Stomach (tissue), 9 donors: ENCODE measurements around the gene MRPL1. TPM values are rescaled to one million over a fixed set of nuclear protein-coding genes. Genes with fewer than 3 reads are reported as not detected.

Experiments
- DNase-seq, 2 donors: peaks; one replicate each; pipeline versions ENCODE4 v3.0.0 to v3.0.0-alpha.2; 2013 to 2019
- H3K27ac ChIP-seq, 5 donors: fragments of 200-600 bp in 4 of 5; sonication (generic) in 4 of 5; one replicate each; pipeline ENCODE4 v1.5.1; 2013 to 2019; ENCODE audit warnings: mild to moderate bottlenecking in 1 of 5, moderate library complexity in 1 of 5
- H3K27me3 ChIP-seq, 3 donors: fragments of 200-600 bp; sonication (generic); one replicate each; pipeline ENCODE4 v1.5.1; 2017 to 2019; ENCODE audit warnings: mixed run types in 1 of 3
- H3K36me3 ChIP-seq, 4 donors: fragments of 200-600 bp; sonication (generic); 1 replicate in 3 of 4; 2 replicates in 1 of 4; pipeline ENCODE4 v1.5.1; 2016 to 2019
- H3K4me1 ChIP-seq, 4 donors: fragments of 200-600 bp; sonication (generic); one replicate each; pipeline ENCODE4 v1.5.1; 2016 to 2019
- H3K4me3 ChIP-seq, 4 donors: fragments of 200-600 bp; sonication (generic) in 3 of 4; one replicate each; pipeline ENCODE4 v1.5.1; 2016 to 2019; ENCODE audit warnings: mild to moderate bottlenecking in 1 of 4
- H3K9me3 ChIP-seq, 4 donors: fragments of 200-600 bp; sonication (generic); one replicate each; pipeline ENCODE4 v1.5.1; 2016 to 2019
- CTCF ChIP-seq, 7 experiments: fragments of 450-650 bp in 4 of 7; fragments of 200-600 bp in 3 of 7; sonication (generic) in 3 of 7; IDR thresholded peaks; one replicate each; pipeline ENCODE4 v1.5.1; 2016 to 2019; ENCODE audit warnings: antibody characterized with exemption in 7 of 7, control low read depth in 2 of 7, mild to moderate bottlenecking in 1 of 7
- EP300 ChIP-seq: sonication (generic); formaldehyde crosslinking; IDR thresholded peaks from one replicate; pipeline ENCODE4 v1.6.1; 2017; ENCODE audit warnings: antibody characterized with exemption
- POLR2A ChIP-seq, 4 donors: fragments of 450-650 bp; IDR thresholded peaks; one replicate each; pipeline ENCODE4 v1.6.1; 2016; ENCODE audit warnings: antibody characterized with exemption in 4 of 4, control low read depth in 2 of 4, mild to moderate bottlenecking in 1 of 4, moderate library complexity in 1 of 4
- POLR2AphosphoS5 ChIP-seq, 3 donors: sonication (generic); formaldehyde crosslinking; IDR thresholded peaks; one replicate each; pipeline ENCODE4 v1.6.1; 2016; ENCODE audit warnings: antibody characterized with exemption in 3 of 3
- WGBS, 5 donors: extraction: QIAGEN DNeasy Blood & Tissue Kit in 3 of 5; methylation state at CpG; one replicate each; pipeline versions ENCODE4 v1.1.5 to v1.1.7; 2013 to 2018; 5-methylcytosine and 5-hydroxymethylcytosine counted together
- intact Hi-C: fragments of 100-400 bp; cut with DNase I; formaldehyde crosslinking; loops from one replicate; pipeline ENCODE4 v1.15.1; 2023; ENCODE audit warnings: low total_unique reads
- polyA plus RNA-seq, 3 donors: library from polyadenylated mRNA; stranded (reverse); fragments of 200-250 nt; gene quantifications; one replicate each; pipeline ENCODE4 v1.2.3, GENCODE V29; 2013
- total RNA-seq, 5 donors: library from RNA; depleted of rRNA; stranded (reverse); fragments of >200 nt; gene quantifications; one replicate each; pipeline versions ENCODE4 v1.1.0 to v1.2.3, GENCODE V29; 2014 to 2016
- donor health status: healthy with polysubstance abuse.
- donor health status: Bipolar disorder and iron deficiency.
- donor health status: healthy.

Gene MRPL1
- total and polyA plus RNA-seq, 8 donors, result 1.8 to 133 (median 36.9) TPM

DNA sequence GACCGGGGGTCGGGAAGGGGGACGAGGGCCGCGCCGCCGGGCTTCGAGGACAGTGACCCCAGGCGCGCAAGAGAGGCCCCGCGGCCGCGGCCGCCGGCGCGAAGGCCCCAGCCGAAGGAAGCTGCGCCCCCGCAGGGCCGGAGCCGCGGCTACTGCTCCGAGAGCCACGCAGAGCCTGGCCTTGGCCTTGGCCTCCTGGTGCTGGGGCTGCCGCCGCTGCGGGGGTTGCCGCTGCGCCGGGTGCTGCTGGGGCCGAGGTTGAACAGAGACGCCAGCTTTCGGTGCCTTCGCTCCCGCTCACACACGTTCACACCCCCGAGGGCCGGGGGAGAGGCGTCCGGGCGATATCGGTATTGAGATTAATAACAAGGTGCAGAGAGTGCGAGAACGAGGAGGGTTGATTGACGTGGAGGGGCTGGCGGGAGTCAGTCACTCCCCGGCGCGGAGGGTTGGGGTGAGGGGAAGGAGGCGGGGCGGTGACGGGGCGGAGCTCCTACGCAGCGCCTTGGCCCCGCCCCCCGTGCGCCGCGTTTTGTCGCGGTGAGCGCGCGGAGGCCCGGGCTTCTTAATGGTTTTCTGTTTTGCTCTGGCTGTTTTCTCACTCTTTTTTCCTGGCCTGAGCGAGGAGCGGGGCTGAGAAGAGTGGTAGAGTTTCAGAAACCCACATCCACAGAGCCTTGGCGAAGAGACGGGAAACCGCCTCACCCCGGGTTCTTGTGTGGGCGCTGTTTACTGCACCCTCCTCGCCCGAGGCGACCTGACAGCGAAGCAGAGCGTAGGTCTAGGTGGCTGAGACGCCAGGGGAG is 42.6 kb upstream of the MRPL1 start:
- Histone ChIP-seq H3K27ac (peak overlapping the region; percentile 98 to 100 (median 100)), H3K4me1 (peaks cover 21 to 46% (median 35%) of the 10 kb centered on the region in 4 donors), H3K27me3 (no peaks in the 10 kb centered on the region), H3K36me3 (no peaks in the 10 kb centered on the region), H3K9me3 (no peaks in the 10 kb centered on the region), H3K4me3 (peak overlapping the region; percentile 78 to 95 (median 86))
- peak; percentile 29 to 95 (median 88) for TF ChIP-seq POLR2AphosphoS5 (IDR thresholded peaks at IDR 0.05)
- no peak for TF ChIP-seq EP300
- peak in 2 of 4 donors; percentile 74 to 86 for TF ChIP-seq POLR2A (IDR thresholded peaks at IDR 0.05)
- DNase-seq, result peak; percentile 95 to 98
- WGBS, 5 donors, result 0 to 1% (median 1%) methylated on average over 55 to 81 of the region's 81 CpGs
- intact Hi-C loops, result no loop called here

GRCh38 chr4:77820649-77821561 is 41.7 kb upstream of the MRPL1 start:
- peak overlapping the region; percentile 78 to 95 (median 86) for H3K4me3 ChIP-seq
- H3K4me1 ChIP-seq, result peaks cover 19 to 37% (median 28%) of the 10 kb centered on the region in 4 donors
- peak in 1 of 2 donors; percentile 48 for DNase-seq
- no peaks in the 10 kb centered on the region for H3K9me3 ChIP-seq
- no peak for TF ChIP-seq POLR2AphosphoS5 (IDR thresholded peaks at IDR 0.05)
- peak in 1 of 7 experiments; percentile 11 for TF ChIP-seq CTCF (IDR thresholded peaks at IDR 0.05)
- no peak for TF ChIP-seq POLR2A (IDR thresholded peaks at IDR 0.05)
- H3K27me3 ChIP-seq, result no peaks in the 10 kb centered on the region
- WGBS, 5 donors, result 5 to 8% (median 6%) methylated on average over 14 of the region's 14 CpGs
- intact Hi-C loops, result no loop called here
- peak overlapping the region; percentile 98 to 100 (median 100) for H3K27ac ChIP-seq
- no peaks in the 10 kb centered on the region for H3K36me3 ChIP-seq

DNA sequence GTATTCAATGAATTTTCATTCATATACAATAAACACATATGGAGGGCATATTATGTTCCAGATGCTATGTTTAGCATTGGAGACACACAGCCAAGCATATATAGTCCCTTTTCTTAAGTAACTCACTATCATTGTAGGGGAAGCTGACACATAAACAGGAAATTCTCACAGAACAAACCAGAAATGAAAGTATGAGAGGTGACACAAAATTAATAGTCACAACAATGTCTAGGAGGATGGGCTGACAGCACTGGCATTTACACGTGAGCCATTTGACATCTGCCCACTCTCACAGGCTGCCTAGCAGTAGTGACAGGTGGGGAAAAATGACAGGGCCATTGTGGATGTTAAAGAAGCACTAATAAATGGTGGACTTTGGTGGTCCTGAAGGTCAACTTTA is 40.9 kb upstream of the MRPL1 start:
- WGBS, 5 donors, result 56 to 76% (median 66%) methylated on average over 1 of the region's 1 CpG
- TF ChIP-seq POLR2A (IDR thresholded peaks at IDR 0.05) (no peak), EP300 (no peak), CTCF (IDR thresholded peaks at IDR 0.05) (no peak), POLR2AphosphoS5 (IDR thresholded peaks at IDR 0.05) (peak in 2 of 3 donors; percentile 8 to 23)
- Histone ChIP-seq H3K9me3 (no peaks in the 10 kb centered on the region), H3K4me3 (no peak overlapping the region), H3K4me1 (peaks cover 19 to 28% (median 24%) of the 10 kb centered on the region in 4 donors), H3K27me3 (no peaks in the 10 kb centered on the region), H3K36me3 (no peaks in the 10 kb centered on the region), H3K27ac (peak overlapping the region in 4 of 5 donors; percentile 98 to 100 (median 100))
- intact Hi-C loops, result no loop called here
- DNase-seq, result peak in 1 of 2 donors; percentile 43

- intact Hi-C loops, result no loop called here
- 81 to 90% (median 83%) methylated on average over 6 of the region's 6 CpGs for WGBS, 5 donors
- H3K36me3 ChIP-seq, result no peaks in the 10 kb centered on the region
- H3K27ac ChIP-seq, result no peak overlapping the region
- no peaks in the 10 kb centered on the region for H3K27me3 ChIP-seq
- TF ChIP-seq EP300, result no peak
- no peak for TF ChIP-seq POLR2A (IDR thresholded peaks at IDR 0.05)
- no peak overlapping the region for H3K4me3 ChIP-seq
- H3K4me1 ChIP-seq, result peaks cover 4 to 10% (median 7%) of the 10 kb centered on the region in 4 donors
- H3K9me3 ChIP-seq, result no peaks in the 10 kb centered on the region
- DNase-seq, result no peak
These were observed 36.4 kb upstream of the MRPL1 start for GRCh38 chr4:77826275-77826674.

DNA sequence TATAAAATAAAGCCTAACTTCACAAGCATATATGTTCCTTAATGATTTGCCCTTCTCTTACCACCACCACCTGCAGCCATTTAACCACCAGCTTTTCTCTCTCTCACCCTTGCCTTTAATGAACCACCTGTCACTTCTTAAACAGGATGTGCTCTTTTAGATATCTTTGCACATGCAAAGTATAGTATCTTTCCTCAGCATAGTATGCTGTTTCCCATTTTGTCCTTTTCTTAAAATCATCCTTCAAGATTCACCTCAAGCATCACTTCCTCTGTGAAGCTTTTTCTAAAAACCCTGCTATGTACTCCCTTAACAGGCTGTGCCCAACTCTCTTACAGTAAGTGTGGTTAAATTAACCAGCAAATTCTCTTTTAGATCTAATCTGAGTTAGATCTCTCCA is 35.3 kb upstream of the MRPL1 start:
- Histone ChIP-seq H3K4me3 (no peak overlapping the region), H3K9me3 (no peaks in the 10 kb centered on the region), H3K4me1 (no peaks in the 10 kb centered on the region), H3K36me3 (no peaks in the 10 kb centered on the region), H3K27ac (no peak overlapping the region), H3K27me3 (no peaks in the 10 kb centered on the region)
- peak in 1 of 2 donors; percentile 11 for DNase-seq
- intact Hi-C loops, result no loop called here
- TF ChIP-seq EP300, result no peak
- no peak for TF ChIP-seq POLR2AphosphoS5 (IDR thresholded peaks at IDR 0.05)
- no peak for TF ChIP-seq POLR2A (IDR thresholded peaks at IDR 0.05)
- no peak for TF ChIP-seq CTCF (IDR thresholded peaks at IDR 0.05)
